ENCODE measurements around the gene SCMH1. TPM values are rescaled to one million over a fixed set of nuclear protein-coding genes. Genes with fewer than 3 reads are reported as not detected.

SCMH1 gene
- total RNA-seq, 1 experiment from 2014 or later: 55.9 TPM

GRCh38 chr1:41013796-41014195 is 228.3 kb downstream of the SCMH1 start:
- DNase-seq (ENCODE audit: unreplicated experiment): no peak
- BruUV-seq (replicated peaks): no TSS peak
- intact Hi-C loops (cut with micrococcal nuclease): no loop called here
- Mint-ChIP-seq H3K36me3 (ENCODE audit: insufficient read depth, unreplicated experiment) (peaks cover 84% of the 10 kb centered on the region), H3K4me1 (ENCODE audit: insufficient read depth, unreplicated experiment) (peaks cover 4% of the 10 kb centered on the region), H3K27me3 (ENCODE audit: insufficient read depth, unreplicated experiment) (no peaks in the 10 kb centered on the region), H3K9me3 (ENCODE audit: unreplicated experiment) (no peaks in the 10 kb centered on the region), H3K4me3 (ENCODE audit: unreplicated experiment) (no peak overlapping the region), H3K27ac (ENCODE audit: low read depth, unreplicated experiment) (no peak overlapping the region)
- ChIA-PET CTCF (interaction anchor here (1.3 to 1.7 kb wide), 2 partner anchors 10 to 110 kb away, joined by 4 to 5 read pairs; no protein-coding TSS in a partner anchor), POLR2A (no interaction called here)
- no peak for TF ChIP-seq CTCF (IDR thresholded peaks at IDR 0.05; ENCODE audit: unreplicated experiment)

GRCh38 chr1:41013024-41013423 is 229.1 kb downstream of the SCMH1 start:
- H3K27me3 Mint-ChIP-seq (ENCODE audit: insufficient read depth, unreplicated experiment): no peaks in the 10 kb centered on the region
- POLR2A ChIA-PET: interaction anchor here (0.6 kb wide), 1 partner anchor 27 kb away, joined by 3 read pairs; no protein-coding TSS in a partner anchor
- intact Hi-C loops (cut with micrococcal nuclease): no loop called here
- BruUV-seq (replicated peaks): no TSS peak
- H3K4me1 Mint-ChIP-seq (ENCODE audit: insufficient read depth, unreplicated experiment): peaks cover 4% of the 10 kb centered on the region
- no peaks in the 10 kb centered on the region for H3K9me3 Mint-ChIP-seq (ENCODE audit: unreplicated experiment)
- CTCF ChIA-PET: interaction anchor here (1.7 kb wide), 1 partner anchor 10 kb away, joined by 4 read pairs; no protein-coding TSS in a partner anchor
- no peak for DNase-seq (ENCODE audit: unreplicated experiment)
- H3K27ac Mint-ChIP-seq (ENCODE audit: low read depth, unreplicated experiment): no peak overlapping the region
- H3K36me3 Mint-ChIP-seq (ENCODE audit: insufficient read depth, unreplicated experiment): peaks cover 84% of the 10 kb centered on the region
- no peak overlapping the region for H3K4me3 Mint-ChIP-seq (ENCODE audit: unreplicated experiment)
- no peak for TF ChIP-seq CTCF (IDR thresholded peaks at IDR 0.05; ENCODE audit: unreplicated experiment)

DNA sequence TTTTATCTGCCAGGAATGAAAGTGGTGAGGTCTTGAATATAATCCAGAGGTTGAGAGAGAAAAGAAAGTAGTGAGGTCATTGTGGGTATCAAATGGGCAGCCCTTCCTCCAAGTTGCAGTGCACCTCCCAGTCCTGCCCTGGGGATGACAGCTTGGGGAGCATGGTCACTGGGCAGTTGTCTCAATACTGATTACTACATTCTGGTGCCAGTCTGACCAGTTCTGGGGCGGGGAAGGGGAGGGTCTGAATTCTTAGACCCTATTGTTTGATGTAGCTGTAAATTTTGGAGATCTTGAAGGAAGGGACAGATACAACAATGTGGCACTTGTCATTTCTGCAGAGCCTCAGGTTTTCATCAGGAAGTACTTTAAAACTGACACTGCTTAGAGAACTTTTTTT is 231.8 kb downstream of the SCMH1 start:
- CTCF ChIA-PET: no interaction called here
- Mint-ChIP-seq H3K27ac (ENCODE audit: low read depth, unreplicated experiment) (no peak overlapping the region), H3K4me3 (ENCODE audit: unreplicated experiment) (no peak overlapping the region), H3K36me3 (ENCODE audit: insufficient read depth, unreplicated experiment) (peaks cover 82% of the 10 kb centered on the region), H3K27me3 (ENCODE audit: insufficient read depth, unreplicated experiment) (no peaks in the 10 kb centered on the region), H3K9me3 (ENCODE audit: unreplicated experiment) (no peaks in the 10 kb centered on the region), H3K4me1 (ENCODE audit: insufficient read depth, unreplicated experiment) (peaks cover 17% of the 10 kb centered on the region)
- no peak for TF ChIP-seq CTCF (IDR thresholded peaks at IDR 0.05; ENCODE audit: unreplicated experiment)
- DNase-seq (ENCODE audit: unreplicated experiment): no peak
- no TSS peak for BruUV-seq (replicated peaks)
- intact Hi-C loops (cut with micrococcal nuclease): no loop called here
- POLR2A ChIA-PET: interaction anchor here (0.8 kb wide), 1 partner anchor 1228 kb away, joined by 3 read pairs; no protein-coding TSS in a partner anchor

DNA sequence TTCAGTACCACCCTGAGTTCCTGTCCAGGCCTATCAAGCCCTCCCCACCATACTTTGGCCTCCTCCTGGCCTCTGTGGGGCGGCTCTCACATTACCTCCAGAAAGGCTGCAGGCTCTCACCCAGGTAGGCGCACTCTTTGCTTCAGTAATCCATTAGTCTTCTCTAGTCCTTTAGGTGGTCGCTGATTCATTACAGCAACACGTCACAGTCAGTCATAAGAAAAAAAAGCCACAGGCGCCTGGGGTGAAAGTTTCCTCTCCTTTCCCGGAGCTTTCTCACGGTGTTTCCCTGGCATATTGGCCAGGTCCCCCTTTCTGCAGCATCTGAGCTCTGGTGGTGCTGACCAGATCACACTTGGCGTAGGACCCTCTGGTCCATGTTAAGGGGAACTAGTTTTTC is 232.6 kb downstream of the SCMH1 start:
- no TSS peak for BruUV-seq (replicated peaks)
- Mint-ChIP-seq H3K27ac (ENCODE audit: low read depth, unreplicated experiment) (peak overlapping the region; percentile 57), H3K9me3 (ENCODE audit: unreplicated experiment) (no peaks in the 10 kb centered on the region), H3K4me1 (ENCODE audit: insufficient read depth, unreplicated experiment) (peaks cover 17% of the 10 kb centered on the region), H3K27me3 (ENCODE audit: insufficient read depth, unreplicated experiment) (no peaks in the 10 kb centered on the region), H3K4me3 (ENCODE audit: unreplicated experiment) (no peak overlapping the region), H3K36me3 (ENCODE audit: insufficient read depth, unreplicated experiment) (peaks cover 80% of the 10 kb centered on the region)
- DNase-seq (ENCODE audit: unreplicated experiment): no peak
- CTCF ChIA-PET: interaction anchor here (0.6 kb wide), 1 partner anchor 442 kb away, joined by 3 read pairs; no protein-coding TSS in a partner anchor
- POLR2A ChIA-PET: interaction anchor here (0.7 to 1.1 kb wide), 3 partner anchors 15 to 1227 kb away, joined by 3 to 4 read pairs (median 3); no protein-coding TSS in a partner anchor
- intact Hi-C loops (cut with micrococcal nuclease): no loop called here
- no peak for TF ChIP-seq CTCF (IDR thresholded peaks at IDR 0.05; ENCODE audit: unreplicated experiment)
